22Rv1 (cell line): ENCODE data around the gene RSPH1.

Experiments used
- ZFX ChIP-seq: fragments of 450-650 bp; IDR thresholded peaks from 2 replicates; pipeline ENCODE4 v1.6.1; 2017; ENCODE audit warnings: antibody characterized with exemption, borderline replicate concordance
- TF ChIP-seq, protein P1 (sequence below): fragments of 450-650 bp; IDR thresholded peaks from 2 replicates; pipeline ENCODE4 v1.5.1; 2017; ENCODE audit warnings: mild to moderate bottlenecking

DNA sequence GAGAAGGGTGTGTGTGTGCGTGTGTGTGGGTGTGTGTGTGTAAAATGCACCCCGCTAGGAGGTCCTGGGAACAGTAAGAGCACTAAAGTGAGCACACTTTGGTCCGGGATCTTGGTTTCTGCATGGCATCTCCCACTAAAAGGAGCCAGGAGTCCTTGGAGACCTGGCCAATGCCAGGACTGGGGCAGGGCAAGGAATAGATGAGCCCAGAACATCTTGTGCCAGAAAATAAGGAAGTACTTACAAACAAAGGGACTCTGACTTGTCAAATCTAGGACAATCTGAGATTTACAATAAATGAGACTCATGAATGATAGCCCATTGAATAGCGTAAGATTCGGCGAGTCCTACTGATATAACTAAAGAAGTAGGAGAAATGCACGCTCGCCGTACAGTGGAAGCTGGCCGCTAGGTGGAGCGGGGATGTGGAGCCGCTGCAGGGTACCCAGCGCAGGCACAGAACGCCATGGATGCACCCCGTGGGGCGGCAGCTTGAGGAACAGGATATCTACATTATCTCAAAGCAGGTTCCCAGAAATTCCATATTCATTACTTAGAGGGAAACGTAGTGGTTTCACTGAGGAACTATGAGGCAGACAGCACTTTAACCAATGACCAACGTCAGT is 24.7 kb upstream of the RSPH1 start:
- TF ChIP-seq, protein P1, sequence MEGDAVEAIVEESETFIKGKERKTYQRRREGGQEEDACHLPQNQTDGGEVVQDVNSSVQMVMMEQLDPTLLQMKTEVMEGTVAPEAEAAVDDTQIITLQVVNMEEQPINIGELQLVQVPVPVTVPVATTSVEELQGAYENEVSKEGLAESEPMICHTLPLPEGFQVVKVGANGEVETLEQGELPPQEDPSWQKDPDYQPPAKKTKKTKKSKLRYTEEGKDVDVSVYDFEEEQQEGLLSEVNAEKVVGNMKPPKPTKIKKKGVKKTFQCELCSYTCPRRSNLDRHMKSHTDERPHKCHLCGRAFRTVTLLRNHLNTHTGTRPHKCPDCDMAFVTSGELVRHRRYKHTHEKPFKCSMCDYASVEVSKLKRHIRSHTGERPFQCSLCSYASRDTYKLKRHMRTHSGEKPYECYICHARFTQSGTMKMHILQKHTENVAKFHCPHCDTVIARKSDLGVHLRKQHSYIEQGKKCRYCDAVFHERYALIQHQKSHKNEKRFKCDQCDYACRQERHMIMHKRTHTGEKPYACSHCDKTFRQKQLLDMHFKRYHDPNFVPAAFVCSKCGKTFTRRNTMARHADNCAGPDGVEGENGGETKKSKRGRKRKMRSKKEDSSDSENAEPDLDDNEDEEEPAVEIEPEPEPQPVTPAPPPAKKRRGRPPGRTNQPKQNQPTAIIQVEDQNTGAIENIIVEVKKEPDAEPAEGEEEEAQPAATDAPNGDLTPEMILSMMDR = no peak
- no peak for TF ChIP-seq ZFX
